HepG2 (cell line): ENCODE measurements around the gene RAB1B. TPM values are rescaled to one million over a fixed set of nuclear protein-coding genes. Genes with fewer than 3 reads are reported as not detected.

Experiments
- CAMTA2 ChIP-seq: sonication (generic); formaldehyde crosslinking; IDR thresholded peaks from 2 replicates; pipeline ENCODE4 v1.4.0; 2020; ENCODE audit warnings: mild to moderate bottlenecking, missing genetic modification reagents, borderline replicate concordance
- CENPT ChIP-seq: sonication (generic); formaldehyde crosslinking; IDR thresholded peaks from 2 replicates; pipeline ENCODE4 v1.8.0; 2022; ENCODE audit warnings: low read depth, mild to moderate bottlenecking, moderate library complexity, missing genetic modification reagents
- DMAP1 ChIP-seq: IDR thresholded peaks from 2 replicates; pipeline ENCODE4 v1.6.1; 2016
- HNF4A ChIP-seq: sonication (generic); formaldehyde crosslinking; IDR thresholded peaks from 2 replicates; pipeline ENCODE4 v1.4.0; 2020; ENCODE audit warnings: missing genetic modification reagents
- KAT7 ChIP-seq: IDR thresholded peaks from 2 replicates; pipeline ENCODE4 v1.6.1; 2018; ENCODE audit warnings: borderline replicate concordance, missing compliant biosample characterization
- KDM5A ChIP-seq: fragments of 200-600 bp; sonication (generic); IDR thresholded peaks from 2 replicates; pipeline ENCODE4 v1.7.0; 2018; ENCODE audit warnings: antibody characterized with exemption, mild to moderate bottlenecking, low read length, borderline replicate concordance
- KDM6A ChIP-seq: IDR thresholded peaks from 2 replicates; pipeline ENCODE4 v1.6.1; 2016; ENCODE audit warnings: low read depth
- MIXL1 ChIP-seq: IDR thresholded peaks from 2 replicates; pipeline ENCODE4 v1.6.1; 2016
- MTF1 ChIP-seq: sonication (generic); formaldehyde crosslinking; IDR thresholded peaks from 2 replicates; pipeline ENCODE4 v1.5.0; 2020; ENCODE audit warnings: missing genetic modification reagents
- NFKB2 ChIP-seq: sonication (generic); formaldehyde crosslinking; IDR thresholded peaks from 2 replicates; pipeline ENCODE4 v1.4.0; 2020; ENCODE audit warnings: missing genetic modification reagents, borderline replicate concordance
- SAP130 ChIP-seq: IDR thresholded peaks from 2 replicates; pipeline ENCODE4 v1.6.1; 2016; ENCODE audit warnings: low read depth
- SIN3A ChIP-seq: IDR thresholded peaks from 2 replicates; pipeline ENCODE4 v1.6.1; 2011; ENCODE audit warnings: low read depth, mild to moderate bottlenecking, control low read depth, low read length, borderline replicate concordance
- SMAD9 ChIP-seq: sonication (generic); formaldehyde crosslinking; IDR thresholded peaks from 2 replicates; pipeline ENCODE4 v1.5.1; 2020; ENCODE audit warnings: mild to moderate bottlenecking, missing genetic modification reagents
- SP1 ChIP-seq, 2 experiments: fragments of 450-650 bp in 1 of 2; sonication (generic) in 1 of 2; formaldehyde crosslinking in 1 of 2; IDR thresholded peaks; 2 replicates each; pipeline versions ENCODE4 v1.4.0 to v1.6.1; 2016 to 2020; ENCODE audit warnings: missing genetic modification reagents in 1 of 2
- SP2 ChIP-seq: sonication (generic); formaldehyde crosslinking; IDR thresholded peaks from 2 replicates; pipeline ENCODE4 v1.5.1; 2020; ENCODE audit warnings: mild to moderate bottlenecking, missing genetic modification reagents
- TOPORS ChIP-seq: sonication (generic); formaldehyde crosslinking; IDR thresholded peaks from 2 replicates; pipeline ENCODE4 v1.8.0; 2023; ENCODE audit warnings: mild to moderate bottlenecking, missing genetic modification reagents
- ZBTB38 ChIP-seq: sonication (generic); formaldehyde crosslinking; IDR thresholded peaks from 2 replicates; pipeline ENCODE4 v1.5.1; 2020; ENCODE audit warnings: mild to moderate bottlenecking, missing genetic modification reagents
- ZFX ChIP-seq: sonication (generic); formaldehyde crosslinking; IDR thresholded peaks from 2 replicates; pipeline ENCODE4 v1.4.0; 2020; ENCODE audit warnings: mild to moderate bottlenecking, low read depth, missing genetic modification reagents, moderate library complexity
- ZNF124 ChIP-seq: sonication (generic); formaldehyde crosslinking; IDR thresholded peaks from 2 replicates; pipeline ENCODE4 v1.4.0; 2020; ENCODE audit warnings: missing genetic modification reagents
- ZNF530 ChIP-seq: sonication (generic); formaldehyde crosslinking; IDR thresholded peaks from 2 replicates; pipeline ENCODE4 v1.5.0; 2020; ENCODE audit warnings: low read depth, mild to moderate bottlenecking, missing genetic modification reagents
- ZNF598 ChIP-seq: sonication (generic); formaldehyde crosslinking; IDR thresholded peaks from 2 replicates; pipeline ENCODE4 v1.5.1; 2020; ENCODE audit warnings: mild to moderate bottlenecking, missing genetic modification reagents, borderline replicate concordance
- ZNF615 ChIP-seq: sonication (generic); formaldehyde crosslinking; IDR thresholded peaks from 2 replicates; pipeline ENCODE4 v1.5.0; 2020; ENCODE audit warnings: mild to moderate bottlenecking, missing genetic modification reagents, borderline replicate concordance
- ZNF652 ChIP-seq: IDR thresholded peaks from 2 replicates; pipeline ENCODE4 v1.6.1; 2016; ENCODE audit warnings: low read depth, borderline replicate concordance
- polyA plus RNA-seq, 8 experiments: library from polyadenylated mRNA; depleted of rRNA in 3 of 8; stranded (reverse) in 7 of 8; unstranded in 1 of 8; fragments of >200 nt; fragmentation: Illumina TruSeq in 4 of 8; extraction: Trizol in 4 of 8; gene quantifications; 2 replicates each; pipeline versions ENCODE4 v1.2.1 to v1.2.3, GENCODE V29; 2011 to 2016; ENCODE audit warnings: low read depth in 4 of 8, missing spikeins in 1 of 8, mixed read lengths in 1 of 8; ENCODE audit not compliant: insufficient read depth in 1 of 8
- total RNA-seq, 5 experiments: library from RNA; depleted of rRNA; stranded (reverse); fragments of >200 nt; fragmentation: Illumina TruSeq; extraction: Trizol; gene quantifications; 2 replicates each; pipeline ENCODE4 v1.2.3, GENCODE V29; 2016; ENCODE audit warnings: low read depth in 1 of 5
- TF ChIP-seq, protein P1 (sequence below): sonication (generic); formaldehyde crosslinking; IDR thresholded peaks from 2 replicates; pipeline ENCODE4 v1.5.1; 2020; ENCODE audit warnings: missing genetic modification reagents, mild to moderate bottlenecking, borderline replicate concordance
- TF ChIP-seq, protein P2 (sequence below): sonication (generic); formaldehyde crosslinking; IDR thresholded peaks from 2 replicates; pipeline ENCODE4 v1.4.0; 2020; ENCODE audit warnings: low read depth, mild to moderate bottlenecking, missing genetic modification reagents
- TF ChIP-seq, protein P3 (sequence below): sonication (generic); formaldehyde crosslinking; conservative IDR thresholded peaks from 2 replicates; pipeline ENCODE4 v1.8.0; 2022; ENCODE audit warnings: mild to moderate bottlenecking, moderate library complexity, missing genetic modification reagents

The RAB1B gene
- total and polyA plus RNA-seq, 2 of the 13 experiments (the other 11 are each of a cell fraction or from before 2014, with no cell fraction given): 77.9 to 87.9 TPM

DNA sequence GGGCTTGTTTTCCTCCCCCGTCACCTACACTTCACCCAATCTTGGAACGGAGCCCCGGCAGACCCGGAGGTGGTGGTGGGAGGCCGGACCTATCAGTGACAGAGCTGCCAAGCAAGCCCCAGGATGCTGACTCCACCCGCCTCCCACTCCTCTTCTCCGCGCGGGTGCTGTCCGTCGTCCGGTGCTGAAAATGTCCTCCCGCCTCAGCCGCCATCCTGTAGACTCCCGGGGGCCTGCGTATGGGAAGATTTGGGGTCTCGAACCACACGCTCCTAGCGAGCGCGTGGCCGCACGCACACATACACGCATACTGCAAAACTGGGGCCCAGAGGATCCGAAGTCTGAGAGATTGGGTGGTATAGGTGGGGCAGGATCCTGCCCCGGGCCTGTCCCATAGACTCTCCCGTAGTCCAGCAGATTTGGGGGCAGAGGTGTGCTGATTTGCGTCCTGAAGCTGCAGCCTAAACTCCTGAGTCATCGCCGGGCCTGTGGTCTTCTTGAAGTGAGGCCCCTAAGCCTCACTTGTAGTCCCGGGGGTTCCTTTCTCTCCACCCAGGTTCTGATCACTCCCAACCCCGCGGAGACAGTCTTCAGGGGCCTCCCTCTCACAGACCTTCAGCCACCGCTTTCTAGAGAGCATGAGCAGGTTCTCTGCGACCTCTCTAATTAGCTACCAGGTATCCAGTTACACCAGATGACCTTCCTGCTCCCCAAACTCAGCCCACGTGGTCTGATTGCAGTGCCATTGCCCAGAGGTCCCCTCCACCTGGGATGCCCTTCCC is 21.3 kb downstream of the RAB1B start (continued):
- TF ChIP-seq, protein P1, sequence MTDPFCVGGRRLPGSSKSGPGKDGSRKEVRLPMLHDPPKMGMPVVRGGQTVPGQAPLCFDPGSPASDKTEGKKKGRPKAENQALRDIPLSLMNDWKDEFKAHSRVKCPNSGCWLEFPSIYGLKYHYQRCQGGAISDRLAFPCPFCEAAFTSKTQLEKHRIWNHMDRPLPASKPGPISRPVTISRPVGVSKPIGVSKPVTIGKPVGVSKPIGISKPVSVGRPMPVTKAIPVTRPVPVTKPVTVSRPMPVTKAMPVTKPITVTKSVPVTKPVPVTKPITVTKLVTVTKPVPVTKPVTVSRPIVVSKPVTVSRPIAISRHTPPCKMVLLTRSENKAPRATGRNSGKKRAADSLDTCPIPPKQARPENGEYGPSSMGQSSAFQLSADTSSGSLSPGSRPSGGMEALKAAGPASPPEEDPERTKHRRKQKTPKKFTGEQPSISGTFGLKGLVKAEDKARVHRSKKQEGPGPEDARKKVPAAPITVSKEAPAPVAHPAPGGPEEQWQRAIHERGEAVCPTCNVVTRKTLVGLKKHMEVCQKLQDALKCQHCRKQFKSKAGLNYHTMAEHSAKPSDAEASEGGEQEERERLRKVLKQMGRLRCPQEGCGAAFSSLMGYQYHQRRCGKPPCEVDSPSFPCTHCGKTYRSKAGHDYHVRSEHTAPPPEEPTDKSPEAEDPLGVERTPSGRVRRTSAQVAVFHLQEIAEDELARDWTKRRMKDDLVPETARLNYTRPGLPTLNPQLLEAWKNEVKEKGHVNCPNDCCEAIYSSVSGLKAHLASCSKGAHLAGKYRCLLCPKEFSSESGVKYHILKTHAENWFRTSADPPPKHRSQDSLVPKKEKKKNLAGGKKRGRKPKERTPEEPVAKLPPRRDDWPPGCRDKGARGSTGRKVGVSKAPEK (CRISPR knock-in tag): no peak
- TF ChIP-seq KDM5A: no peak
- TF ChIP-seq TOPORS (CRISPR knock-in tag): no peak
- TF ChIP-seq CENPT (CRISPR knock-in tag): no peak
- TF ChIP-seq ZNF652 (CRISPR knock-in tag): no peak
- TF ChIP-seq ZBTB38: no peak
- TF ChIP-seq NFKB2: peak; percentile 60; the same call in 1 of the 2 replicates
- TF ChIP-seq SP1 (IDR thresholded peaks at IDR 0.05): no peak
- TF ChIP-seq SP1 (CRISPR knock-in tag; IDR thresholded peaks at IDR 0.05): no peak
- TF ChIP-seq, protein P2, sequence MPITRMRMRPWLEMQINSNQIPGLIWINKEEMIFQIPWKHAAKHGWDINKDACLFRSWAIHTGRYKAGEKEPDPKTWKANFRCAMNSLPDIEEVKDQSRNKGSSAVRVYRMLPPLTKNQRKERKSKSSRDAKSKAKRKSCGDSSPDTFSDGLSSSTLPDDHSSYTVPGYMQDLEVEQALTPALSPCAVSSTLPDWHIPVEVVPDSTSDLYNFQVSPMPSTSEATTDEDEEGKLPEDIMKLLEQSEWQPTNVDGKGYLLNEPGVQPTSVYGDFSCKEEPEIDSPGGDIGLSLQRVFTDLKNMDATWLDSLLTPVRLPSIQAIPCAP (CRISPR knock-in tag): no peak
- TF ChIP-seq ZNF530 (CRISPR knock-in tag): peak; percentile 84; the same call in 1 of the 2 replicates
- TF ChIP-seq MTF1 (CRISPR knock-in tag): no peak; the same call in 1 of the 2 replicates
- TF ChIP-seq MIXL1 (CRISPR knock-in tag): peak; percentile 28; the same call in 1 of the 2 replicates
- peak; percentile 60; the same call in 1 of the 2 replicates for TF ChIP-seq ZNF598 (CRISPR knock-in tag)
- peak; percentile 95 for TF ChIP-seq SIN3A
- TF ChIP-seq ZNF615: 0 out of 2 replicates have a peak, but pooled peaks have one; percentile 72
- TF ChIP-seq ZNF124 (CRISPR knock-in tag): 0 out of 2 replicates have a peak, but pooled peaks have one; percentile 20
- no peak for TF ChIP-seq DMAP1 (CRISPR knock-in tag)
- no peak for TF ChIP-seq KDM6A (CRISPR knock-in tag)
- TF ChIP-seq, protein P3, sequence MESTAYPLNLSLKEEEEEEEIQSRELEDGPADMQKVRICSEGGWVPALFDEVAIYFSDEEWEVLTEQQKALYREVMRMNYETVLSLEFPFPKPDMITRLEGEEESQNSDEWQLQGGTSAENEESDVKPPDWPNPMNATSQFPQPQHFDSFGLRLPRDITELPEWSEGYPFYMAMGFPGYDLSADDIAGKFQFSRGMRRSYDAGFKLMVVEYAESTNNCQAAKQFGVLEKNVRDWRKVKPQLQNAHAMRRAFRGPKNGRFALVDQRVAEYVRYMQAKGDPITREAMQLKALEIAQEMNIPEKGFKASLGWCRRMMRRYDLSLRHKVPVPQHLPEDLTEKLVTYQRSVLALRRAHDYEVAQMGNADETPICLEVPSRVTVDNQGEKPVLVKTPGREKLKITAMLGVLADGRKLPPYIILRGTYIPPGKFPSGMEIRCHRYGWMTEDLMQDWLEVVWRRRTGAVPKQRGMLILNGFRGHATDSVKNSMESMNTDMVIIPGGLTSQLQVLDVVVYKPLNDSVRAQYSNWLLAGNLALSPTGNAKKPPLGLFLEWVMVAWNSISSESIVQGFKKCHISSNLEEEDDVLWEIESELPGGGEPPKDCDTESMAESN (CRISPR knock-in tag): no peak; the same call in 1 of the 2 replicates
- no peak; the same call in 1 of the 2 replicates for TF ChIP-seq SMAD9 (CRISPR knock-in tag)
- TF ChIP-seq ZFX (CRISPR knock-in tag): no peak
- TF ChIP-seq SP2 (CRISPR knock-in tag): no peak
- TF ChIP-seq CAMTA2 (CRISPR knock-in tag): no peak; the same call in 1 of the 2 replicates
- peak; percentile 94 for TF ChIP-seq SAP130 (CRISPR knock-in tag)
- 0 out of 2 replicates have a peak, but pooled peaks have one; percentile 34 for TF ChIP-seq KAT7 (CRISPR knock-in tag)
- no peak for TF ChIP-seq HNF4A (CRISPR knock-in tag)
